AG09309 (cell line): ENCODE data around the gene RNF166.

Source experiments
- DNase-seq: peaks from one replicate; pipeline ENCODE4 v3.0.0-alpha.2; 2010; ENCODE audit warnings: low read depth
- H3K4me3 ChIP-seq: 2 replicates; pipeline ENCODE4 v1.5.1; 2011; ENCODE audit warnings: mild to moderate bottlenecking, low read depth, low read length, moderate library complexity; ENCODE audit not compliant: control insufficient read depth
- CTCF ChIP-seq: IDR thresholded peaks from 2 replicates; pipeline ENCODE4 v1.5.1; 2011; ENCODE audit warnings: mild to moderate bottlenecking, low read depth, low read length, inconsistent platforms; ENCODE audit not compliant: insufficient read depth, control insufficient read depth; ENCODE audit errors: missing control alignments

RNF166 gene

GRCh38 chr16:88713568-88714419 lies 7.6 kb upstream of the RNF166 start:
- DNase-seq = no peak
- H3K4me3 ChIP-seq = no peak overlapping the region
- no peak for TF ChIP-seq CTCF

- no peak overlapping the region for H3K4me3 ChIP-seq
- TF ChIP-seq CTCF = no peak
- DNase-seq = no peak
Observed at GRCh38 chr16:88713054-88713453, 6.8 kb upstream of the RNF166 start.

- no peak for DNase-seq
- no peak for TF ChIP-seq CTCF
Observed at GRCh38 chr16:88712362-88712979, 6.3 kb upstream of the RNF166 start.

GRCh38 chr16:88711750-88712340 lies 5.6 kb upstream of the RNF166 start:
- H3K4me3 ChIP-seq = no peak overlapping the region
- no peak for DNase-seq
- TF ChIP-seq CTCF = no peak

More at GRCh38 chr16:88712362-88712979, 6.3 kb upstream of the RNF166 start:
- H3K4me3 ChIP-seq = no peak overlapping the region

- no peak overlapping the region for H3K4me3 ChIP-seq
- DNase-seq = no peak
- TF ChIP-seq CTCF = no peak
Observed at GRCh38 chr16:88710556-88710955, 4.3 kb upstream of the RNF166 start.

- DNase-seq = no peak
- peak overlapping the region; percentile 90 for H3K4me3 ChIP-seq
- no peak for TF ChIP-seq CTCF
Observed at GRCh38 chr16:88706965-88707826, 988 bp upstream of the RNF166 start.
